ENCODE results near the gene KLHL29.

DNA sequence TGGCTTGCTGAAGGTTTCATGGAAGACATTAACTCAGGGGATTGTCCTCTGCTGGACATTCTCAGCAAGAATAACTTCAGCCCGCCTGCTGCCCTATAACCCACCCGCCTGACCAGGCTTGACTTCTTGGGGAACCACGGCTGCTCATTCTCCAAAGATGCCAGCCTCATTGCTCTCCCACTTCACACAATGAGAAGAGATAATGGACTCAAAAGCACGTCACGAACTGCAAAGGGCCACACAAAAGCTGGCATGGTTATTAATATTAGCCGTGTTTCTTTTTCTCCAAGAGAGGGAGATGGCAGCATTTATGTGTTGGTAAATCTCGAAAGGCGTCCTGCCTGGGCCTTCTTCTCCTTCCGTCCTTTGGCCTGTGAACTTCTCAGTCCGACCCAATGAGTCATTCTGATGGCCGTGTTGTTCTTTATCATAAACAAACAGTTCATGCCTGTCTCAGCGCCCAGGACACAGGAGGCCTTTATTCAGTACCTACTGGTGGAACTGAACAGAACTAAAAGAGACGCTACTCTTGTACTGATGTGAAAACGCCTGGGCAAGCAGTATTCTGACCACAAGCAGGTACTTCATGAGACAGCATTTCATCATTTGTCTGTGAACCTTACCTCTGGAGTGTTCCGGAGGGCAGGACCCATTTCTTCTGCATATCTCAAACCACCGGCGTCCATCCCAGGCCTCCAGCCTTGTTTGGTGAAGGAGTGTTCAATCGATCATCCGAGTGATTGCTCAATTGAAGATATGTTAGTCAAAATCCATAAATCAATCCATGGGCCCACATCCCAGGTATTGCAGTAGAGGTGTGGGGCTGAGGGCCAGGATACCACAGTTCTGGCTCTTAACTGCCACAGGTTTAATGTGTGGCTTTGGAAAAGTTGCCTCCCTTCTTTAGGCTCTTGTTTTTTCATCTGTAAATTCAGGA is 25.1 kb upstream of the KLHL29 start:
- TF ChIP-seq CREB1 (IDR thresholded peaks at IDR 0.05) (no peak), CREB1 (CRISPR knock-in tag; IDR thresholded peaks at IDR 0.05) (peak; percentile 63), SMC3 (IDR thresholded peaks at IDR 0.05; ENCODE audit: low read length) (no peak), ZNF709 (CRISPR knock-in tag; IDR thresholded peaks at IDR 0.05) (0 out of 2 replicates have a peak, but pooled peaks have one; percentile 3), ETV6 (CRISPR knock-in tag; conservative IDR thresholded peaks at IDR 0.05) (no peak), ZNF343 (CRISPR knock-in tag; IDR thresholded peaks at IDR 0.05) (no peak), ZNF20 (CRISPR knock-in tag; IDR thresholded peaks at IDR 0.05) (no peak), PAWR (CRISPR knock-in tag; IDR thresholded peaks at IDR 0.05; ENCODE audit: borderline replicate concordance) (no peak), ZNF766 (CRISPR knock-in tag; IDR thresholded peaks at IDR 0.05; ENCODE audit: borderline replicate concordance) (no peak), POLR2A (IDR thresholded peaks at IDR 0.05; ENCODE audit: insufficient read depth in 1 of 2, low read depth in 2 of 2, low read length in 2 of 2) (no peak), TCF12 (IDR thresholded peaks at IDR 0.05) (no peak), TCF12 (CRISPR knock-in tag; IDR thresholded peaks at IDR 0.05) (no peak), ZNF773 (CRISPR knock-in tag; IDR thresholded peaks at IDR 0.05; ENCODE audit: borderline replicate concordance) (no peak), ZNF780A (CRISPR knock-in tag; IDR thresholded peaks at IDR 0.05) (no peak), ZNF124 (CRISPR knock-in tag; IDR thresholded peaks at IDR 0.05) (no peak)
- TF ChIP-seq, protein P1, sequence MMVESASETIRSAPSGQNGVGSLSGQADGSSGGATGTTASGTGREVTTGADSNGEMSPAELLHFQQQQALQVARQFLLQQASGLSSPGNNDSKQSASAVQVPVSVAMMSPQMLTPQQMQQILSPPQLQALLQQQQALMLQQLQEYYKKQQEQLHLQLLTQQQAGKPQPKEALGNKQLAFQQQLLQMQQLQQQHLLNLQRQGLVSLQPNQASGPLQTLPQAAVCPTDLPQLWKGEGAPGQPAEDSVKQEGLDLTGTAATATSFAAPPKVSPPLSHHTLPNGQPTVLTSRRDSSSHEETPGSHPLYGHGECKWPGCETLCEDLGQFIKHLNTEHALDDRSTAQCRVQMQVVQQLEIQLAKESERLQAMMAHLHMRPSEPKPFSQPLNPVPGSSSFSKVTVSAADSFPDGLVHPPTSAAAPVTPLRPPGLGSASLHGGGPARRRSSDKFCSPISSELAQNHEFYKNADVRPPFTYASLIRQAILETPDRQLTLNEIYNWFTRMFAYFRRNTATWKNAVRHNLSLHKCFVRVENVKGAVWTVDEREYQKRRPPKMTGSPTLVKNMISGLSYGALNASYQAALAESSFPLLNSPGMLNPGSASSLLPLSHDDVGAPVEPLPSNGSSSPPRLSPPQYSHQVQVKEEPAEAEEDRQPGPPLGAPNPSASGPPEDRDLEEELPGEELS (CRISPR knock-in tag; IDR thresholded peaks at IDR 0.05), result peak; percentile 76

Data from HepG2 (cell line).